MG63 (cell line): ENCODE results near the gene NFATC2. TPM values are rescaled to one million over a fixed set of nuclear protein-coding genes. Genes with fewer than 3 reads are reported as not detected.
A peak's percentile ranks its signal among the peaks of the same experiment; 100 is the strongest.

Experiments used
- DNase-seq: peaks from one replicate; pipeline ENCODE4 v3.0.0-alpha.2; 2020
- H3K27me3 ChIP-seq: fragments of 250-450 bp; sonication (Bioruptor Pico); 2 replicates; pipeline ENCODE4 v1.5.1; 2020; ENCODE audit warnings: mild to moderate bottlenecking, moderate library complexity
- H3K36me3 ChIP-seq: fragments of 250-450 bp; sonication (Bioruptor Pico); 2 replicates; pipeline ENCODE4 v1.5.1; 2020; ENCODE audit warnings: mild to moderate bottlenecking, moderate library complexity
- H3K4me3 ChIP-seq: fragments of 250-450 bp; sonication (Bioruptor Pico); 2 replicates; pipeline ENCODE4 v1.5.1; 2020; ENCODE audit warnings: mild to moderate bottlenecking, moderate library complexity
- H3K9me3 ChIP-seq: fragments of 250-450 bp; sonication (Bioruptor Pico); 2 replicates; pipeline ENCODE4 v1.5.1; 2020; ENCODE audit warnings: mild to moderate bottlenecking, moderate library complexity
- total RNA-seq: library from RNA; depleted of rRNA; stranded (reverse); fragments of >200 nt; shearing (Covaris generic); gene quantifications from 2 replicates; pipeline ENCODE4 v1.2.3, GENCODE V29; 2014; ENCODE audit warnings: low replicate concordance

NFATC2 gene
- total RNA-seq, 1 experiment from 2014 or later: not detected

DNA sequence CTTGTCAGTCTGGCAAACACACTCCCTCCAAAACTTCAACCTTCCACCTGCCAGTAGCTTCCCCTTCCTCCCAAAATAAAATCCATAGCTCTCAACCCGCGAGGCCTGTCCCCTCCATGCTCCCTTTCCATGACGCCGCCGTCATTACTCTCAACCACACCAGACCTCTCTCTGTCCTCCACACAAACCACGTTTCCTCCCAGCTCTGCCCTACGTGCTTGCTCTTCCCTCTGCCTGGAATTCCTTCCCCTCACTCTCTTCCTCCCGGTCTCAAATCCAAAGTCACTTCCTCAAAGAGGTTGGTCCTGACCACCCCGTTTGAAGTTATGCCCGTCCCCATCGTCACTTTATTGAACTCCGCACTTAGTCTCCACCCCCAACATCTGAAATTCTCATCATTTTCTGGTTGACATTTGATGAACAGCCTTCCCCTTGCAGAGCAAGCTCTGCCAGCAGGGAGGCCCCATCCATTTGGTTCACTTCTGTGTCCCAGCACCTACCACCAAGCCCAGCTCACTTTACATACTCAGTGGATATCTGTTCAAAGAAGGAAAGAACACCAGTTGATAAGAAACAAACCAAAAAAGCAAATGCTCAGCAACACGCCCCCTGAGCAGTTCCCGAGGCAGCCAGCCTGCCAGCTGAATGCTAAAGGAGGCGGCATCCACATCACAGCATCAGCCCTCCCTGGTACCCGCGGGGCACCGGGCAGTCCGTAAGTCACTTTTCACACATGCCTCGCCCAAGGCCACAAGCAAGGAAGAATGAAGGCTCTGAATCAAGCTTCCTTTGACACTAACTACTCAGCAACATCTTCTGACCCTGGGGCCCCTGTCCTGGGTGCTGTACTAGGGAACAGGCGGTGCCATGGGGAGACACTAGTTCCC lies 125.0 kb downstream of the NFATC2 start:
- H3K27me3 ChIP-seq: no peaks in the 10 kb centered on the region
- no peaks in the 10 kb centered on the region for H3K36me3 ChIP-seq
- DNase-seq: no peak
- H3K4me3 ChIP-seq: no peak overlapping the region
- no peaks in the 10 kb centered on the region for H3K9me3 ChIP-seq

DNA sequence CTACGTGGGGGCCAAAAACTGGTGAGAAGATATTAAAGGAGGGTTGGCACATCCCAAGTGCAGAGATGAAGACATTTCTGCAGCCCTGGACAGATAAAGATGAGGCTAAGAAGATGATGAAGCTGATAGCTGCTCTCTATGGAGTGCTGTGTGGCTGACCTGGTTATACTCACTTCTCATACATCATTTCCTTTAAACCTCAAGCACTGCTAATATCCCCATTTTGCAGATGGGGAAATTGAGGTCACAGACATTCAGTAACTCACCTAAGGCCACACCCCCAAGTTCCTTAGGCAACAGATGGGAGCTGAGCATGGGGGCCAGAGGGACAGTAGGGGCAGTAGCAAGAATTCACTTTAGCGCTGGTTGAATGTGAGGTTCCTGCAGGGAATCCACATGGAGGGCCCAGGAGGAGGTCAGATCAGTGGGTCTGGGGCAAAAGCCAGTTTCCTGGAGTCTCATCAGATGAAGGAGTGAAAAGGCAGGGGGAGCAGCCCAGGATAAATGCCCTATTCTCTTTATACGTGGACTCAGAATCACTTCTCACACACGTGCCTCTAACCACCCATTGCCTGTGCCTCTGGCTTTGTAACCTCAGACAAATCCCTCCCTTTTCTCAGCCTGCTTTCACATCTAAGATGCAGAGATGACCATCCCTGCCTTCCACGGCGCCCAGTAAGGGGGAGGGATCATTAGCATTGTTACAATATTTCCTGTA lies 125.8 kb downstream of the NFATC2 start:
- Histone ChIP-seq H3K27me3 (no peaks in the 10 kb centered on the region), H3K36me3 (no peaks in the 10 kb centered on the region), H3K4me3 (no peak overlapping the region), H3K9me3 (no peaks in the 10 kb centered on the region)
- no peak for DNase-seq

DNA sequence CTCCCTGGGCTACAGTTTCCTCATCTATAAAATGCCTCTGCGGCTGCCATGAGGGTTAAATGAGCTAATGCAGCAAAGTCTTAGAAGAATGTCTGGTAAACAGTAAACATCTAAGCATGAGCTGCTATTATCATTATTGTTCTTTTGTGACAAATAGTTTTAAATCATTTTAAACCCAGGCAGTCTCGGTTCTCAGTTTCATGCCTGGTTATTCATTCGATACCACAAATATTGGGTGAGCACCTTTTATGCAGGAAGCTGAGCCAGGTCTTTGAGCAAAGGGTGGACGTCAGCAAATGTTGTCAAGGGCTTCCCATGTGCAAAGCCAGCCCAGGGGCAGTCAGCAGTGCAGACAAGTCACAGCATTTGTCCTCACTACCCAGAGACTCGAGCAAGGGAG lies 128.7 kb downstream of the NFATC2 start:
- Histone ChIP-seq H3K9me3 (no peaks in the 10 kb centered on the region), H3K36me3 (no peaks in the 10 kb centered on the region), H3K4me3 (no peak overlapping the region), H3K27me3 (no peaks in the 10 kb centered on the region)
- no peak for DNase-seq

DNA sequence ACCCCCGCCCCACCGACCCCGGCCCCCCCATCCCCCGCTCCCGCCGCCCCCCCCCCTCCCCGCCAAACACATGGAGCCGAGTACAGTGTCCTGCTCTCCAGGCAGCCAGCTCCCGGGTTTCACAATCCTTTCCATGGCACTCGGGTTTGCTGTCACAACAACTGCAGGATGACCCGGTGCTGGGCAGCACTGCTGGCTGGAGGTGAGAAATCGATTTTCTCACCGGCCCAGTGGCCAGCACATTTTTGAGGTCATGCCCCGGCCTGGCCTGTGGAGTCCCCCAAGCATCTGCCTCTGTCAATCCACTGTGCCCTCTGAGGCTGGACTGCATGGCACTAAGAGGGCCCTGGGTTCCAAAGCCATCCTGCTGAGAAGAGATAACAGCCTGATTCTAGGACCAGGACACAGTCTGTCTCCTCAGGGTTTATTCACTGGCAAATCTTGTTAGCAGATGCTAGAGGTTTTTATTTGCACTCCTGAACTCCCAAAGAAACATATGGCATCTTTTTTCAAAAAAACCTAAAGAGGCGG lies 129.5 kb downstream of the NFATC2 start:
- Histone ChIP-seq H3K9me3 (no peaks in the 10 kb centered on the region), H3K27me3 (no peaks in the 10 kb centered on the region), H3K4me3 (no peak overlapping the region), H3K36me3 (no peaks in the 10 kb centered on the region)
- DNase-seq: no peak

DNA sequence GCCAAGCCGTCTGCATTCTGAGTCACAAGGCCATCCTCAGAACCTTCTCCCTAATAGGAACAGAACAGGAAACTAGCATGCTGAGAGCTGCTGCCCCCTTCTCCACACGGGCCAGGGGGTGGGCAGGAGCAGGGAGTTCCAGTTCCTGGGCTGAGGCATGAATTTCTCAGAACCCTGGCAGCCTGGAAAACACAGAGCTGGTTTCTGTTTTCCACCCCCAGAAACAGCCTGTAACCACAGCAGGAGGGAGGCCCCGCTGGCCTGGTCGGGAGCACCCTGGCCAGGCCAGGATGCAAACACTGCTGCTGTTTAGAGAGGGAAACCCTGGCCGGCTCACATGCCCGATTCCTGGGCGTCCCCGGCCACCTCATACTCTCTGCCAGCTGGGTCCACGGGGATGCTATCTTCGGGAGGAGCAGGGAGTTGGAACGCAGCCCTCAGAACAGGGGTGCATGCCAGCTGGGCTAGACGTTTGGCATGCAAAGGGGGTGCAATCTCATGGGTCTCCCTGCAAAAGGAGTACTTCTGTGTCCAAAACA lies 130.1 kb downstream of the NFATC2 start:
- Histone ChIP-seq H3K27me3 (no peaks in the 10 kb centered on the region), H3K36me3 (no peaks in the 10 kb centered on the region), H3K4me3 (no peak overlapping the region), H3K9me3 (no peaks in the 10 kb centered on the region)
- peak; percentile 66 for DNase-seq

DNA sequence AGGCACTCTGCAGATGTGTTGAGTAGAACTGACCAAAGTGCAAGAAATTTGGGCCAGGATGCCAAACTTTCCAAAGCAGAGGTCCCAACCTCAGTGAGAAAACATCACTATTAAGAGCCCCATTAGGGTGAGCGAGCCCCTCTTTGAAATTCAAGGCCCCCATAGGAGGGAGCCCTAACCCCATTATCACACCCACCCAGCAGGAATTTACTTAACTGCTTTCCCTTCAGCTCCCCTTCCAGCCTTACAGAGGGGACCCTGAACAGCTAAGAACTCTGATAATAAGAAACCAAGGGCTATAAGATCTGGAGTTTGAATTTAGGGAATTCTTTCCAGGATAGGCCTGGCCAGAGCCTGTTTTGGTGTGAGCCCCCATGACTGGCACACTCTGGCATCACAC lies 130.6 kb downstream of the NFATC2 start:
- Histone ChIP-seq H3K9me3 (no peaks in the 10 kb centered on the region), H3K36me3 (no peaks in the 10 kb centered on the region), H3K27me3 (no peaks in the 10 kb centered on the region), H3K4me3 (no peak overlapping the region)
- no peak for DNase-seq

DNA sequence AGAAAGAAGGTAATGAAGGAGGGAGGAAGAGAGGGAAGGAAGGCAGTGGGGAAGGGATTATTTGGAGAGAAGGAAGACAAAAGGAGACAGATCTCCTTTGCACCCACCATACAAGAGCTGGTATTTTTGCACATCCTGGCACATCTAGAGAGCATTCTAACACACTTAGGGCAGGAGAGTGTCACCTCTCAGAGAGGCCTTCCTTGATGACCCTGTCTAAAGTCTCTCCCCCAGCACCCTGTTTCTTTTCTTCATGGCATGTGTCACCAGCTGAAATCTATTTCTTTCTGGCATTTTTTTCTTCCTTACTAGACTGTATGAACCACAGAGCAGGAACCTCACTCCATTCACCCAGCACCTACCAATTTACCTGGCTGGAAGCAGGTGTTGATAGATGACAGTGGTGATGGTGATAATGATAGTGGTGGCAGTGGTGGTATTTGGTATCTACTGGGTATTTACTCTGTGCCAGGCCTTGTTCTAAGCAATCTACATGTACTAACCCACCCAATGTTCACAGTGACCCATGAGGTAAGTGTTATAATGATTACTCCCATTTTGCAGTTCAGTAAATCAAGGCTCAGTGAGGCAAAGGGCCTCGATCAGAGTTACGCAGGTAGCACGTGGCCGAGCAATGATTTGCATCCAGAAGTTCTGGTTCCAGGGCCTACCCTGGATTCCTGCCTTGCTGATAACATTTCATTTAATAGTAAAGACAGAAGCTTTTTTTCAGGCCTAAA lies 131.8 kb downstream of the NFATC2 start:
- Histone ChIP-seq H3K27me3 (no peaks in the 10 kb centered on the region), H3K4me3 (no peak overlapping the region), H3K9me3 (no peaks in the 10 kb centered on the region), H3K36me3 (no peaks in the 10 kb centered on the region)
- DNase-seq: no peak

DNA sequence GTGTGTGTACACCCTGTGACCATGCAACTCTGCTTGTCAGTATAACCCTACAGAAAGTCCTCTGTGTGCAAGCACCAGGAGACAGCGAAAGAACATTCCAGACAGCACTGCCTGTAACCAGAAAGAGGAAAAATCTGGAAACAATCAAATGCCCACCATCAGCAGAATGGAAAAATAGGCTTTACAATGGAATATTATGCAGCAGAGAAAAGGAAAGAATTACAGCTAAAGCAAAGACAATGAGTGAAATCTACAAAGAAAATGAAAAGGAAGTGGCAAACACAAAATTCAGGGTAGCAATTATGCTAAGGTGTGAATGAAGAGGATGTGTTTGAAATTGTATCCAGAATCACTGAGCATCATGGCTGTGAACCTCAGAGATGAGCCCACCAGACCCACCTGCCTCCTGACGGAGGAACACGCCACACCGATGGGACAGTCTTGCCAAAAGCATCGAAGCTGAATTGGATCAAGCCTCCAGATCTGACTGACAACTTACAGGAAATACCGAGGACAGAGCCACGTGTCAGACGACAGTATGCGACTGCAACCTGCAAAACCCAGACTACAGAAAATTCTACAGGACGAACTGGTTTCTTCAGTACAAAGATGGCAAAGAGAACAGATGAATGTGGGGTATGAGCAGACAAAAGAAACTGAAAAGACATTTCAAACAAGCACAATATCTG lies 133.2 kb downstream of the NFATC2 start:
- no peaks in the 10 kb centered on the region for H3K9me3 ChIP-seq
- no peaks in the 10 kb centered on the region for H3K27me3 ChIP-seq
- DNase-seq: no peak
- no peaks in the 10 kb centered on the region for H3K36me3 ChIP-seq
- no peak overlapping the region for H3K4me3 ChIP-seq

DNA sequence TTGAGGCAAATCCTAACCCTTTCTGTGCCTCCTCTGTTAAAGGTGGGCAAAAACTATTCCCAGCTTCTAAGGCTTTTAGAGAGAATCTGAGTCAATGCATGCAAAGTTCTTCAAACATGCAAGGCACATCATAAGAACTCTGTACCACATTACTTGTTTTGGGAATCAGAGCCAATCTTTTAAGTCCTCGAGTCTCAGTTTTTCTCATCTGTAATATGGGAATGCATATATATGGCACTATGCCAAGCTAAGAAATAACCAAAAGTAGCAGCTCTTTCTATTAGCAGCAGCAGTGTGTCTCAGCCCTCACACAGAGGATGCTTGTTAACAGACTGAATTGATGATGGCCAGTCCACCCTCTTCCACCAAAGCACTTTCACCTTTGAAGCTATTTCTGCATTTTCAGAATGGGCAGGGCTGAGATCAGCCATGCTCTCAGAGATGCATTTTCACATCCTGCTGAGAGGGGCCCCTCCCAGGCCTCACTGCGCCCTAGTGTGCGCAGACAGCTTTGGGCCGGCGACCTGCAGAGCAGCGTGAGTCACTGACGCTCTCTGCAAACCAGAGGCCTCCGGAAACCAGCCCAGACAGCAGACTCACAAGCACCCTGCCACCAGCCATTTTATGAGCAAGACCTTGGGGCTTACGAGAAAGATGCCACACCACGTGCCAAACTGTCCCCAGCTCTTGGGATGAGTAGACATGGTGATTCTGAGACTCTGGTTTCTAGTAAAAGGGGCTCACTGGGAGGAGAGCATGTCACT lies 138.0 kb downstream of the NFATC2 start:
- Histone ChIP-seq H3K9me3 (no peaks in the 10 kb centered on the region), H3K27me3 (no peaks in the 10 kb centered on the region), H3K4me3 (no peak overlapping the region), H3K36me3 (no peaks in the 10 kb centered on the region)
- no peak for DNase-seq

DNA sequence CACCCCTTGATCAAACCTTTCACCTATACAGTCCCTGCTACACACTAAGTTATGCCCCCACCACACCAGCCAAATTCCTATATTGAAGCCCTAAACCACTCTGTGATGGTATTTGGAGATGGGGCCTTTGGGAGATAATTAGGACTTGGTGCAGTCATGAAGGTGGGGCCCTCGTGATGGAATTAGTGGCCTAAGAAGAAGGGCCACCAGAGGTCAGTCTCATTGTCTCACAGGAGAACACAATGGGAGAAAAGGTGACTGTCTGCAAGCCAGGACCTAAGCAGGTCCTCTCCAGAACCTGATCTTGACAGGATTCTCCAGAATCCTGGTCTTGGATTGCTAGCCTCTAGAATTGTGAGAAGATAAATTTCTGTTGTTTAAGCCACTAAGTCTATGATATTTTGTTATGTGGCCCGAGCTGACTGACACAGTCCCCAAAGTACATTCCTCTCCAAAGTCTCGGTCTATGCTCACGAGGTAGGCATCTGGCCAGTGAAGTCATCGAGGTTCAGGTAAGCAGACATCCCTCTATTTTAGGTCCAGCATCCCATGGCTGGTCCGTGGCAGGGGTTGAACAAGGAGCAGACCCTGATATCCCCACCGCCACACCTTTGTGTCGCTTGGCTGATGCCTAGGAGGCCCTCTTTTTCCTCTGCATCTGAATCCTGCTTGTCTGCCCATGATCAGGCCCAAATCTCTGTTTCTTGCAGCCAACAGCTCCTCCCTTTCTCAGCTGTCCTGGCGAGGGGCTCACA lies 138.9 kb downstream of the NFATC2 start:
- DNase-seq: no peak
- no peaks in the 10 kb centered on the region for H3K27me3 ChIP-seq
- no peaks in the 10 kb centered on the region for H3K36me3 ChIP-seq
- H3K9me3 ChIP-seq: no peaks in the 10 kb centered on the region
- H3K4me3 ChIP-seq: no peak overlapping the region

DNA sequence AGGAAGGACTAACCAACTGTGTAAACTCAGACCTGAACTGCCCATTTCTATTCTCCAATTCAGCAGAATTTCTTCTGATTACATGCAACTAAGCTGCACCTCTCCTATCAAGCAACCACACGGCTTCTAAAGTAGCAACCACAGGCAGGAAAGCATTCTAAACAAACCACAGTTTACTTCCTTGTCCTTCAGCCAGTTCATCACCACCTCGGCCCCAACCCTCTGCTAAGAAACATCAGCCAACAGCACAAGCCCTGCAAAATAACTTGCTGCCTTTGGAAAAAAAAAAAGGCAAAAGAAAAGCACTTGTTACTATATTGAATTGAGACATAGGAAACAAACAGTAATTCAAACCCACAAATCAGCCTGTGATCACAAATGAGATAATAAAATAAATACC lies 140.3 kb downstream of the NFATC2 start:
- Histone ChIP-seq H3K4me3 (no peak overlapping the region), H3K9me3 (no peaks in the 10 kb centered on the region), H3K27me3 (no peaks in the 10 kb centered on the region), H3K36me3 (no peaks in the 10 kb centered on the region)
- no peak for DNase-seq

DNA sequence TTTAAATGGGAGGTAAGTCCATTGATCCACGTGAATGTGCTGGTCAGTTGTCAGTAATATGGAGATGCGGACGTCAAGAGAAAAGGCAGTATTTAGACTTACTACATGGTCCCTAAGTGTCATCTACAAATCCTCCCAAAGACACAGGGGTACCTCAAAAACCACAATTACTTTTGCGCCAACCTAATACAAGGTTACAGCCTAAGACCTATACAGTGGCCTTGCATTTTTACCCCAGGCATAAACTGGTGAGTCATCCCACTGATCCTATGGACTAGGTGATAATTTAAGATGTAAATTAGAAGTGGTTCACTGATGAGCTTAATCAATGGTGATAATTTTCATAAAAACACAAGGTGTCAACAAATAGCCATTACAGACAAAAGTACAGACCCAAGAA lies 141.0 kb downstream of the NFATC2 start:
- DNase-seq: no peak
- Histone ChIP-seq H3K36me3 (no peaks in the 10 kb centered on the region), H3K4me3 (no peak overlapping the region), H3K9me3 (no peaks in the 10 kb centered on the region), H3K27me3 (no peaks in the 10 kb centered on the region)

DNA sequence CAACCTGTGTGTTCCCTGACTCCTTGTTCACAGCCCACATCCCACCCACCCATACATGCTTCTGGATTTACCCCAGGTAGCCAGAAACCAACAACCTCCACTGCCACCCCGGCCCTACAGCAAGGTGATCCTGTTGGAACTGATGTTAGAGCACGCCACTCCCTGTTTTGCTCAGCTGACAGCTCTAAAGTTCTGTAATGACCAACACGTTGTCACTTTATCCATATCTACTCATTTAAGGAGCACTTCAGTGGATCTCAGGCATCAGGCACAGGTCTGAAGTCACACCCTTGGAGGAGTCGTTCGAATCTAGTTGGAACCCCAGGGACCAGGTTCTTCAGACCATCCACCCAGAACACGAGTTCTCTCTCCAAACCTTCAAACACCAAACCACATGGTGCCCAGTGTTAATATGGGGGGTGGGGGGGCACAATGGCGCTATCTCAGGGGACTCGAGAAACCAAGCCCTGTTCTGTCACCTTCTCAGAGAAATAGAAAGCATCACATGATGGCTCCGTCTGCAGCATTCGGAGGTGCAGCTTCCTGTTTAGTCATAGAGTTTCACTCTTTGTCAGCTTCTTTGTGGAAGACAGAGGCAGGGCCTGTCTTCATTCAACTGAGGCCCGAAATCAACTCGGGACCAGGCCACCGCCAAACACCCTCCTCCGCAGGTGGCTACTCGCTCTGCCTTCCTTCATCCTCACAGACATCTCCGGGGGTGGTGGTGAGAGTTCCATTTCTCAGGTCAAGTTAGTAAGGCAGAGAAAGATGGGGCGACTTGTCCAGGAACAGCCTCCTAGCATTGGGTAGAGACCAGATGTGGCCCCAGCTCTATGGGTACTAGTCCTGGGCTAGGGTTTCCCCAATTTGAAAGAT lies 142.2 kb downstream of the NFATC2 start:
- Histone ChIP-seq H3K27me3 (no peaks in the 10 kb centered on the region), H3K36me3 (no peaks in the 10 kb centered on the region), H3K9me3 (no peaks in the 10 kb centered on the region), H3K4me3 (no peak overlapping the region)
- no peak for DNase-seq
